Mesothelial cell of epicardium (in vitro differentiated cells): ENCODE measurements around the gene NCAM1. TPM values are rescaled to one million over a fixed set of nuclear protein-coding genes. Genes with fewer than 3 reads are reported as not detected.
"Not testable (repeated sequence)": the region's sequence is repeated elsewhere in the genome, so short reads cannot be mapped to it uniquely, and the experiment has no call there.

Source experiments
- DNase-seq, 2 experiments: peaks; one replicate each; pipeline ENCODE4 v3.0.0; 2021; ENCODE audit warnings: low spot score in 2 of 2; ENCODE audit not compliant: unreplicated experiment in 2 of 2
- H3K27ac Mint-ChIP-seq: 2 replicates; pipeline ENCODE4 v1.8.0; 2021; ENCODE audit warnings: mixed read lengths
- H3K27me3 Mint-ChIP-seq: 2 replicates; pipeline ENCODE4 v1.8.0; 2021; ENCODE audit warnings: low read depth, mixed read lengths
- H3K36me3 Mint-ChIP-seq: 2 replicates; pipeline ENCODE4 v1.8.0; 2021; ENCODE audit warnings: mixed read lengths
- H3K4me1 Mint-ChIP-seq: 2 replicates; pipeline ENCODE4 v1.8.0; 2021; ENCODE audit warnings: mixed read lengths
- H3K4me3 Mint-ChIP-seq: 2 replicates; pipeline ENCODE4 v1.8.0; 2021; ENCODE audit warnings: mild to moderate bottlenecking, moderate library complexity, mixed read lengths
- H3K9me3 Mint-ChIP-seq: 2 replicates; pipeline ENCODE4 v1.8.0; 2021; ENCODE audit warnings: mixed read lengths
- CTCF ChIP-seq: fragments of 200-600 bp; sonication (generic); IDR thresholded peaks from one replicate; pipeline ENCODE4 v1.5.0; 2021; ENCODE audit warnings: antibody characterized with exemption; ENCODE audit not compliant: unreplicated experiment
- total RNA-seq: library from RNA; stranded (reverse); gene quantifications from 3 replicates; pipeline ENCODE4 v1.2.1, GENCODE V29; 2021

NCAM1 gene
- total RNA-seq, 1 donor from 2014 or later, result 139 TPM

GRCh38 chr11:113293936-113294335, 332.7 kb downstream of the NCAM1 start:
- Mint-ChIP-seq H3K27me3 (peaks cover 3% of the 10 kb centered on the region), H3K4me1 (peaks cover 12% of the 10 kb centered on the region), H3K9me3 (peaks cover 8% of the 10 kb centered on the region), H3K4me3 (no peak overlapping the region), H3K27ac (no peak overlapping the region), H3K36me3 (no peaks in the 10 kb centered on the region)
- no peak for DNase-seq
- no peak for TF ChIP-seq CTCF

- peaks cover 20% of the 10 kb centered on the region for H3K27me3 Mint-ChIP-seq
- peaks cover 11% of the 10 kb centered on the region for H3K4me1 Mint-ChIP-seq
Observed at GRCh38 chr11:113295993-113296392, 334.8 kb downstream of the NCAM1 start.

GRCh38 chr11:113296447-113297205, 335.4 kb downstream of the NCAM1 start:
- no peak for DNase-seq

More at GRCh38 chr11:113295993-113296392, 334.8 kb downstream of the NCAM1 start:
- no peak overlapping the region for H3K4me3 Mint-ChIP-seq
- no peak overlapping the region for H3K27ac Mint-ChIP-seq
- no peak for DNase-seq
- no peak for TF ChIP-seq CTCF
- peaks cover 11% of the 10 kb centered on the region for H3K9me3 Mint-ChIP-seq
- H3K36me3 Mint-ChIP-seq, result no peaks in the 10 kb centered on the region

GRCh38 chr11:113298496-113298895, 337.3 kb downstream of the NCAM1 start:
- H3K36me3 Mint-ChIP-seq, H3K27ac Mint-ChIP-seq, H3K4me3 Mint-ChIP-seq, DNase-seq: not testable (repeated sequence)
- Mint-ChIP-seq H3K4me1 (peaks cover 11% of the 10 kb centered on the region), H3K9me3 (peaks cover 11% of the 10 kb centered on the region), H3K27me3 (peaks cover 24% of the 10 kb centered on the region)

More at GRCh38 chr11:113296447-113297205, 335.4 kb downstream of the NCAM1 start:
- Mint-ChIP-seq H3K4me3 (no peak overlapping the region), H3K36me3 (no peaks in the 10 kb centered on the region), H3K27me3 (peaks cover 24% of the 10 kb centered on the region), H3K27ac (no peak overlapping the region), H3K4me1 (peaks cover 11% of the 10 kb centered on the region), H3K9me3 (peaks cover 11% of the 10 kb centered on the region)
- no peak for TF ChIP-seq CTCF

GRCh38 chr11:113304916-113305315, 343.7 kb downstream of the NCAM1 start:
- Mint-ChIP-seq H3K36me3 (no peaks in the 10 kb centered on the region), H3K4me3 (no peak overlapping the region), H3K4me1 (no peaks in the 10 kb centered on the region), H3K9me3 (no peaks in the 10 kb centered on the region), H3K27me3 (peaks cover 13% of the 10 kb centered on the region), H3K27ac (no peak overlapping the region)
- DNase-seq, result no peak
- TF ChIP-seq CTCF, result no peak

GRCh38 chr11:113305440-113306336, 344.5 kb downstream of the NCAM1 start:
- Mint-ChIP-seq H3K4me1 (no peaks in the 10 kb centered on the region), H3K9me3 (no peaks in the 10 kb centered on the region), H3K27ac (no peak overlapping the region), H3K4me3 (no peak overlapping the region), H3K36me3 (no peaks in the 10 kb centered on the region), H3K27me3 (peaks cover 7% of the 10 kb centered on the region)
- DNase-seq, result peak; percentile 49 to 74
- TF ChIP-seq CTCF, result peak; percentile 80
